ENCODE data around the gene ABCA13.

The ABCA13 gene

DNA sequence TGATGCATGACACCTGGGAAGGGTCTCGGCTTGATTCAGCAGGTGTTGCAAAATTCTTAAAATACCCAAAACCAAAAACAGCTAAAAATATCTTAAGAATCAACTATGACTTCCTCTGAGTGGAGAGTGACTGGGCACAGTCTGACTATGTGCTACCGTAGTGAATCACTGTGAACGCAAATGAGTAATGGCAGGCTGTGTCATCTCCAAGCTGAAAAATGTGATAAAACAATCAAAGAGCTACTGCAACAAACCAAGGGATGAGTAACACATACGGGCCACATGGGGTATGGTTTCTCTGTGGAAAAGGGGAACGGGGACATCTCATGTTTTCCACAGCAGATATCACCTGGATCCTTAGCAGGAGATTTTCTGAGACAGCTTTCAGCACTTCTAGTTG is 127.5 kb downstream of the ABCA13 start:
- DNase-seq (ENCODE audit: low read depth) = peak; percentile 78

DNA sequence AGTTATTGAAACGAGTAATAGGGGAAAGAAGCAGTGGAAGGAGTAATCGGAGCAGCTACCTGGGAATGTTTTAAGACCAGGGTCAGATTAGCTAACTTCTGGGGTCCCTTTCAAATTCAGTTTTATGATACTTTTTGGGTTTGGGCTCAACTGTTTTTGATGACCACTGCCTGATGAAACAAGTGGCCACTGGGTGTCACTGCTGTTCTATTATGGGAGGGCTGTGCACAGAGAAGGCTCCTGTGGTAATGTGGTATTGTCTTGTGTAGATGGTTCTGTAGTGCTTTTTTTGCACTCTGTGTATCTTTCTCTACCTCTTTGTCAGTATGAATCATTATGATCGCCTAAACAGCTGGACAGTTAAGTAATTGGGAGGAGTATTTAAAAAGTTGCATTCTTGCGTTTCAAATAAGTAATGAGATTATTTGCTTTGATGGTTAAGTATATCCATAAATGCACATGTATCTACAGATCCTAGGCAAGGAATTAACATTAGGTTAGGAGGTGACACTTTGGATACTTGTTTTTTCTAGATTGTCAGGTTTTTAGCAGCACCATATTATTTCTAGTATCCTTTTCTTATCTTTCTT is 128.4 kb downstream of the ABCA13 start:
- DNase-seq (ENCODE audit: low read depth) = peak; percentile 74

DNA sequence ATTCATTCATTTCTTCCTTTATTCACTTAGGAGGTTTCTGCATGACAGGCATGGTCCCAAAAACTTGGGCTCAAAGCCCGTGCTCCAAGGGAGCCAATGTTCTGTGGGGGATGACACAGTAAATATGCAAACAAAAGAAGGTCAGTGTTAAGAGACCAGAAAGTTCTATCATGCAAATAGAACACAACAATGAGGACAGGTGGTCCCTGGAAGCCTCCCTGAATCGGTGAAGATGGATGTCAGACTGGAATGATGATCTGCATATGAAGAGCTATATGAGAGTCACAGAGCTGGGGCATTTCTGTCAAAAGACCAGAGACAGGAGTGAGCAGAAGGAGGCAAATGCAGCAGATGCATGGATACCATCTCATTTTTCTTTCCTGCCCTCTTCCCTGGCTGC is 129.0 kb downstream of the ABCA13 start:
- no peak for DNase-seq (ENCODE audit: low read depth)

DNA sequence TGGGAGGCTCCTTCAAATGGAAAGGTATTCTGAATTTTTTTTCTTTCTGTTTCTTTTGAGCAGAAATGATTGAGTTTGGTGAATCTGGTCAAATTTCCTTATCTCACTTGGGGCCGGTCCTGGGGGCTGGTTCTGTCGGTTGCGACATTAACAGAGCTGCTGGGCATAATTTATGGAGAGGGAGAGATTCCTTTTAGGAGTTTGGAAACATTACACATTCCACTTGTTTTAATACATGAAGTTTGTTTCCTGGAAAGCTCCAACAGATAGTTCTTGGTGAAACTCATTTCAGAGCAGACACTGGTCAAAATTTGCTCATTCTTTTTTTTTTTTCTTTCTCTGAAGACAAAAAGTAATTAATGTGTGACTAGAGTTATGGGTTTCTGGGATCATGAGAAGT is 129.9 kb downstream of the ABCA13 start:
- peak; percentile 41 for DNase-seq (ENCODE audit: low read depth)

DNA sequence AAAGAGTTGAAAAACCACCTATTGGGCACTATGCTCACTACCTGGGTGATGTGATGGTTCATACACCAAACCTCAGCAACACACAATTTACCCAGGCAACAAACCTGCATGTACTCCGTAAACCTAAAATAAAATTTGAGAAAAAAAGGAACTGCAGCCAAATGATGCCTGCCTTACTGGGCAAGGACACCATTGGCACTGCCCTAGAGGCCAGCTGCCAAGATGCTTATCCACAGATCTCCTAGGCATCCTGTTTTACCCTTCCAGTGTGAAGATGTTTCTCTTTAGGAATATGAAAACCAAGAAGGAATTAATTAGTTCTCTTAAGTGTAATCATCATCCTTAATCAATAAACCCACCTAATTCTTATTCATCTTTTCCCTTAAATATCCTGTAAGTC is 133.4 kb downstream of the ABCA13 start:
- DNase-seq (ENCODE audit: low read depth) = no peak

DNA sequence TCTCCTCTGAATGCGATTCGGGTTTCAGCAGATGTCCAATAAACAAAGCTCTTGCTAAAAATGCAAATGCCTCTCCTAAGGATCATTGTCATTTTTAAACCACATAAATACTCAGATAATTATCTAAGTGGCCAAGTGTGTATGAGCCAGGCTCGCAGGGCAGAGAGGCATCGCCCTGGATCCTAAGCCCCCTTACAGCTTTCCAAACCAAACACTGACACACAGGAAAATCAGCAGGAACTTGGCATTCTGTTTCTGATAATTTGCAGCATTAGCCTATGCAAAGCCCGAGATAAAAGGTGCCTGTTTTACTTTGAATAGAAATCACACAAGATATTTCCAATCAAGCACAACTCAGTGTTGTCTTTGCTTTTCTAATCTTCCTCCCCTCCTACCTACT is 134.4 kb downstream of the ABCA13 start:
- DNase-seq (ENCODE audit: low read depth) = no peak

DNA sequence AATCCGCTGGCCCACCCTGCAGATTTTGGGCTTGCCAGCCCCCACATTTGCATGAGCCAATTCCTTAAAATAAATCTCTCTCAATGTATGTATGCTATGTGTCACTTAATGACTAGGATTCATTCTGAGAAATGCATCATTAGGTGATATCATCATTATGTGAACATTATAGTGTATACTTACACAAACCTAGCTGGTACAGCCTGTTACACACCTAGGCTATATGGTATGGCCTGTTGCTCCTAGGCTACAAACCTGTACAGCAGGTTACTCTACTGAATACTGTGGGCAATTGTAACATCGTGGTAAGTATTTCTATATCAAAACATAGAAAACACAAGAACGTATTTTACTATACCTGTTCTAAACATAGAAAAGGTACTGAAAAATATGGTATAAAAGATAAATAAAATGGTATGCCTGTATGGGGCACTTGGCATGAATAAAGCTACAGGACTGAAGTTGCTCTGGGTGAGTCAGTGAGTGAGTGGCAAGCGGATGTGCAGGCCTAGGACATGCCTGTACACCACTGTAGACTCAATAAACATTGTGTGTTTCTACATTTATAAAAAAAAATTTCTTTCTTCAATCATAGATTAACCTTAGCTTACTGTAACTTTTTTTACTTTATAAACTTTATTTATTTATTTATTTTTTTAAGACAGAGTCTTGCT is 135.9 kb downstream of the ABCA13 start:
- peak; percentile 15 for DNase-seq (ENCODE audit: low read depth)

DNA sequence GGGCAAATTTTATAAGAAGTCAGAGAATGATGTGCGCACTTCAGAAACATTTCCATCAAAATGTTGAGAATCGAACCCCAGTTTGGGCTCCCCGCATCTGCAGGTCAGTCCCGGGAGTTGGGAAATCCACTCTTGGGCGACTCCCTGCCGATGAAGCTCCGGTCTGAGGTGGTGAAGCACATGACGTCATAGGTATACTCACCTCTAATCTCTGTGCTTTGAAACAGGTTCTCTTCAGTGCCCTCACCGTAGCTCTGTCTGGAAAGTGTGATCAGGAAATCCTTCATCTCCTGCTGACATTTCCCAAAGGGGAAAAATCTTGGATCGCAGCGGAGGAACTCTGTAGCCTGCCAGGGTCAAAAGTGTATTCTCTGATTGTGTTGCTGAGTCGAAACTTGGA is 138.5 kb downstream of the ABCA13 start:
- no peak for DNase-seq (ENCODE audit: low read depth)

DNA sequence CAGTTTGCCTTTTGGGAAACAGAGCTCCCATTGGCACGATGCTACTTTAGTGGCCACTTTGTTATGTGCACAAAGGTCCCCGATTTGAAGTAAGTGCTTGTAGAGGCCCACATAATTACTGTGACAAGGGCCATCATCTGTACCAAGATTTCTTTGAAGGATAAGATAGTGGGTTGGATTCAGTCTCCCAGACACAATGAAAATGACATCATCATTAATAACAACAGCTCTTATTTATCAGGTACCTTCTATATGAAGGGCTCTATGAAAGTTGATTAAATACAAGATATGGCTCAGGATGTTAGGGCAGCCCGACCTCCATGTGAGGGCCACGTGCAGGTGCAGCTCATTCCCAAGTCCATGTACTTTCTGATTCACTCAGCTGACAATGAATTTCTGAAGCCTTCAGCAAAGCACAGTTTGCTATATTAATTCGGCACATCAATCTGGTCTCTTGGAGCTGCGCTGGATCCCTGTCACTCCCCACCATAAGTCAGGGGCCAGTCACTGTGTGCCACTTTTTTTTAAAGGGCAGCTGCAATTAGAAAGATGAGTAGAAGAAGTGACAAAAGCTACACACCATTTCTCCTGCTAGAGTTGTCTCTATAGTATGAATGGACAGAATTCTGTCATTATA is 140.3 kb downstream of the ABCA13 start:
- no peak for DNase-seq (ENCODE audit: low read depth)

DNA sequence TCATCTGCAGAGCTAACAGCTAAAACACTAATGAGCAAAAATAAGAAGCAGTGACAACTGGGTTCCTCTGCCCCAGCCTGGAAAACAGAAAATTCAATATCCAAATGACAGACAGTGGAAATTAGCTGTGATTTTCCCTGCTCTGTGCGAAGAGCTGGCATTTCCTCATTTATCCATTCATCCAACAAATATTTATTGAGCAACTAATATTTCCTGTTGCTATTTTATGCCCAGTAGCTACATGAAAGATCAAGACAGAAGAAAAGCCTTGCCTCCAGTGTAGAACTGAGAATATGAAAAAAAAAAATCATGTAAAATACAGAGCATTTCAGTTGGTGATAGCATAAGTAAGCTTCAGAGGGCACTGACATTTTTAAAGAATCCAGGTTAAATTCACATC is 140.9 kb downstream of the ABCA13 start:
- DNase-seq (ENCODE audit: low read depth) = peak; percentile 37

DNA sequence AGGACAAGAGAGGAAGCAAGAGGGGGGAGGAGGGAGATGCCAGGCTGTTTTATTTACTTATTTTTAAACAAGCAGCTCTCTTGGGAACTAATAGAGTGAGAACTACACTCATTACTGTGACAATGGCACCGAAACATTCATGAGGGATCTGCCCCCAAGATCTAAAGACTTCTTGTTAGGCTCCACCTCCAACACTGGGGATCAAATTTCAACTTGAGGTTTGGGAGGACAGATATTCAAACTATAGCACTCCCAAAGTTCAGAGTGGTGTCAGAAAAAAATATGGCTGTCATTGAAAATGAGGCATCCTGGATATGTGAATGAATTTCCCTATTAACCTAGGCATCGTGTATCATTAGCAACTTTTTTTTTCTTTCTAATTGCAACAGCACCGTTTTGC is 145.5 kb downstream of the ABCA13 start:
- DNase-seq (ENCODE audit: low read depth) = peak; percentile 4

DNA sequence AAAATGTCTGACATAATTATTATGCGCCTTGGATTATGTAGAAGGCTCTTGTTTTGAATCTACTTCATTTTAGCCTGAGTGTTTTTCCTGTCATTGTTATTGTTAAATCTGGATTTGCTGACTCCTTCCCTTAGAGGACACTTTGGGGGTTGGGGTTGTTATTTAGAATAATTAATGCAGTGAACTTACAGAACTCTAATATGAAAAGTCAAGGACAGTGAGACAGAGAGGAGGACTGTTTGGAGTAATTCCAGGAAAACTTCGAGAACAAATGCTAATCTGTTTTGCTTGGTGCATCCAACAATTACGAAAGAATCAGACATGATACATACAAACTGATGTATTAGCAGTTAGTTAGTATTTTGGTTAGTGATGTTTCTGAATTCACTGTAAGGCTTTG is 146.1 kb downstream of the ABCA13 start:
- no peak for DNase-seq (ENCODE audit: low read depth)

DNA sequence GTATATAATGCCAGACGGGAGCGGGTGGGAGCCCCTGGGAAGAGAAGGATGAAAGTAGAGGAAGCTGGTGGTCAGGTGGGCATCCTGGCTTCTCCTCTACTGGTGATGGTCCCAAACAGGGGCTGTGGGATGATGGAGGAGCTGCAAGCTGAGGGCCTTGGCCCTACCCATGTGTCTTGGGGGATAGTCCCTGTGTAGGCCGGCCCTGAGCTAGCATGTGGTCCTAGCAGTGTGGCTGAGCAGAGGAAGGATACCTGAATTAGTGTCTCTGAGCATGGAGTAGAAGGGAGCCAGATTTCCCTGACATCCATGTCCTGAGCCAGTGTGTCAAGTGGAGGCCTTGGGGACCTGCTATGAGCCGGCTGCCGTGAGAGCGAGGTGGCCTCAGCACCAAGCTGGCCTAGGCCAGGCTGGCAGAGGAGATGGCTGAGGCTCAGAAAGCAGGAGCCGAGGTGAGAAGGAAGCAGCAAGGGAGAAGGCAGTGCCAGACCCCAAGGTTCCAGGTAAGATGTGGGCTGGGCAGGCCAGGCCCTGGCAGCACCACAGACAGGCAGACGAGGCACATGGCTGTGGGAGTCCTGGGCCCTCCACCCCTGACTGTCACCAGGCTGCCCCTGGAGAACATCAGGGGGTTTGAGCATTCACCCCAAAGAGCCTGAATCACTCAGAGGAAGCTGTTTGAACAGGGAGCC is 150.2 kb downstream of the ABCA13 start:
- DNase-seq (ENCODE audit: low read depth) = no peak

DNA sequence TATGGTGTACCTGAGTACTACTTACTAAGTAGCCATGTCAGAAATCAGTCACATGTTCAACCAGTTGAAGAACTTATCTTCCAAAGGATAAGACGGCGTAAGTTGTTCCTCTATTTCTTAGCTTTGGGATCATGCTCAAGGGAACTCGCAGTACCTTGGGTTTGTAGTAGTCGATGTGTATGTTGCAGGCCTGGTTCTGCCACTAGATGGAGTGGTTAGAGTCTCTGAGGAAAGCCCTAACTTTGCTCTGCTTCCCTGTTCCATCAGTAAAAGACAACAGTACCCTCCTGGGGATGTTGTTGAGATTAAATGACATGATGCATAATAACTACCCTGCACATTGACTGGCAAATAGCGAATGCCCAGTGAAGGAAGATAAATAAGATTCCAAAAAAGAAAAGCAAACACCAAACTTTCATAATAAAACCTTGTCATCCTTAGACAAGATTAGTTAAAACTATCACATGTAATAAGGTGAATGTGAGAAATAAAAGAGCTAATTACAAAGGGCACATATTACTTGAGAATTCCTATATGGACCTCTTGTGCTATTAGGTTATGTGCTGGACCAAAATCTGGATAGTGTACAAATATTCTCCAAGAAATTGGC is 165.9 kb downstream of the ABCA13 start:
- peak; percentile 10 for DNase-seq (ENCODE audit: low read depth)

DNA sequence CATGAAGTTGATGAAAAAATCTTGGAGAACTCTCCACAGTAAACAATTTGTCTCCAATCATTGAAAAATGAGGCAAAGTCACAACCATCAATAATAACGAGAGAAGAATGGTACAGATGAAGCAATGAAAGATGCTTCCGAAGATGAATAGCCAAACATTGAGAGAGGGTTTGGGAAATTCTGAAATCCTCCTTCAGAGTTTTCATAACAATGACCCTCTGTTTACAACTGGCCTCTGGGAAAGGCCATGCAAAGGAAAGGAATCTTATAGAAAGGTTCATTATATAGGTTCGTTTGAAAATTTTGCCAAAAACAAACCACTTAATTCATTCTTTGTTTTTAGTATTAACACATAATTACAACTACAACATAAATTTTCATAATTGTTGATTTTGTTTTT is 166.5 kb downstream of the ABCA13 start:
- DNase-seq (ENCODE audit: low read depth) = no peak

DNA sequence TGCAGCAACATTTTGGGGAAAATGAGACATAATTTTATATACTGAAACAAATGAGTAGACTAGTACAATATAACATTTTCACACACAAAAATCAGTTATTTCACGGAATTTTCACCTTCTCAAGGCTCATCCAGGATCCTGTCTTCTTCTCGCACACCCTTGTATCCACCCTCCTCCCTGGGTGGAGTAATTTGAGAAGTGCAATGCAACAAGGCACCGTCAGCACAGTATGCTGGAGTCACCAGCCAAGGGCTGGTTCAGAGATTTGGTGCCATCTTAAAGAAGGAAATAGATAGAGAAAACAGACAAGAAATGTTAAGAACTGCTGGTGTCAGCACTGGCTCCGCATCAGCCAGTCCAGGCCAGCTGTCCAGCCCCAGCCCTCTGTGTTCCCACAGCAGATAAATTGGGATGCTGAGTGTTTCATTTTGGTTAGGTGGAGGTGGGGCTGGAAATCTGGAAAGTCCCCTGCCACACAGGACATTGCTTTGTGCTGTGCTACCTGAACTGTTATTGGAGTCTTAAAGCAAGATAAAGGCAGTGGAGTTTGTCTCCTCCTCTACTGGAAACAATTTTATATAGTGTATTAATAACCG is 176.1 kb downstream of the ABCA13 start:
- DNase-seq (ENCODE audit: low read depth) = no peak

DNA sequence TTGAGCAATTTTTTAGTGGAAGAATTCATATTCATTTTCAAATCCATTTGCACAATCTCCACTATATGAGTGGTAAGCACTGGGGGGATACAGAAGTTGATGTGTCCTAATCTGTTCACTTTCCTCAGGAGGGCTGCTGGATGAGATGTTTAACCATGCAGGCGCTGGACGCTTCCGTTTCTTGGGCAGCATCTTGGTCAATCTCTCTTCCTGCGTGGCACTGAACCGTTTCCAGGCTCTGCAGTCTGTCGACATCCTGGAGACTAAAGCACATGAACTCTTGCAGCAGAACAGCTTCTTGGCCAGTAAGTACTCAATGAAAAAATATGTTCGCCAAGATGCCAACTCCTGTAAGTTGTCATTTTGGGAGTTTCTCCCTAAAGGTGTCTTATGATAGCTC is 179.3 kb downstream of the ABCA13 start:
- DNase-seq (ENCODE audit: low read depth) = no peak

DNA sequence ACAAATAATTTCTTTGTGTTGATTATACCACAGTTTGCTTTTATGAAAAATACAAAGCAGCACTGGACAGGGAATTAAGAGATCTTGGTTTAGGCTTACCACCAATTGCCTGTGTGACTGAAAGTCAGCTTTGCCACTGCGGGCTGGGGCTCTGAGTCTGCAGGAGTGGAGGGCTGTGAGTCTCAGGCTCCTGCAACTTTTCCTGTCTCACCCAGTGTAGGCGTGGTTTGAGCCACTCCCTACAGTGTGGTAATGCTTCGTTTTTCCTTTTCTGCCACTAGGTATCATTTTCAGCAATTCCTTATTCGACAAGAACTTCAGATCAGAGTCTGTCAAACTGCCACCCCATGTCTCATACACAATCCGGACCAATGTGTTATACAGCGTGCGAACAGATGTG is 180.6 kb downstream of the ABCA13 start:
- no peak for DNase-seq (ENCODE audit: low read depth)

DNA sequence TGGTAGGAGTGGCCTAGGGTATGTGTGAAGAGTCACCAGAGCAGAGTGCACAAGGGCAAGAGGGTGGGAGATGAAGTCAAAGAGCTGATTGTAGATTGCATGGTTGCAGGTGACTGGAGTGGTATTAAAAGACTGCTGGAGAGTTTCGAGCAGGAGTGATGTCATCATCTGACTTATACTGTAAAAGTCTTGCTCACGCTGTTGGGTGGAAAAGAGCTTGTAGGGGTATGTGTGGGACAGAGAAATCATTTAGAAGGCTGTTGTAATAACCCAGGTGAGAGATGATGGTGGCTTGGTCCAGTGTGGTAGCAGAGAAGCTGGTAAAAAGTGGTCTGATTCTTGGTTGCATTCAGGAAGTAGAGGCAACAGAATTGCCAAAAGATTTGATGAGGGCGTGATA is 184.1 kb downstream of the ABCA13 start:
- no peak for DNase-seq (ENCODE audit: low read depth)

DNA sequence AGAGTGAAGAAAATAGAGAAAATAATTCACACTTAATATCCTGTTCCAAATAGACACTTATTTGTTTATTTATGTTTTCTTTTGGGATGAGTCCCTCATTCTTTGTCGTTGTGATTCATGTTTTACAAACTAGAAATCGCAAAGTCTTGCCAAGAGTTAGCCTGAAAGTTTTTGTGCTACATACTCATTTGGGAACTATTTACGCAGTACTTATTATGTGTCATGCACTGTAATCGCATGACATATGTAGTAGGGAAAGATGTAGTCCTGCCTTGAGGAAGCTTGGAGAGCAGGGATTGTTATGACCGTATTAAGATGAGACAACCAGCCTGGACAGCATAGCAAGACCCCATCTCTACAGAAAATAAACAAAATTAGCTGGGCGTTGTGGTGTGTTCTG is 189.3 kb downstream of the ABCA13 start:
- peak; percentile 20 for DNase-seq (ENCODE audit: low read depth)

DNA sequence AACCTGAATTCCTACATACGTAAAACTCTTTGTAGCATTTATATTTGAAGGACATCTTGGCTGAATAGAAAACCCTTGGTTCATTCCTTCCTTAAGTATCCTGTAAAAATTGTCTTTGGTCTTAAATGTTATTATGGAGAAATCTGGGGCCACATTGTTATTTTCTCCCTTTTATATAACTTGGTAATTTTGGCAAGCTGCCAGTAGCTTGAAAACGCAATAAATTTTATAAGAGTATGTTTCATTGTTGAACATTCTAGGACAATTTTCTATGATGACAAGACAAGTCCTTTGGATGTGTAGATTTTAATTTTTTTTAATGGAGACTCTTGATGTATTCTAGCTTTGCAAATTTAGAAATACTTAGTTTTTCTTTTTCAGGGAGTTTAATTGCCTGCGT is 191.9 kb downstream of the ABCA13 start:
- no peak for DNase-seq (ENCODE audit: low read depth)

DNA sequence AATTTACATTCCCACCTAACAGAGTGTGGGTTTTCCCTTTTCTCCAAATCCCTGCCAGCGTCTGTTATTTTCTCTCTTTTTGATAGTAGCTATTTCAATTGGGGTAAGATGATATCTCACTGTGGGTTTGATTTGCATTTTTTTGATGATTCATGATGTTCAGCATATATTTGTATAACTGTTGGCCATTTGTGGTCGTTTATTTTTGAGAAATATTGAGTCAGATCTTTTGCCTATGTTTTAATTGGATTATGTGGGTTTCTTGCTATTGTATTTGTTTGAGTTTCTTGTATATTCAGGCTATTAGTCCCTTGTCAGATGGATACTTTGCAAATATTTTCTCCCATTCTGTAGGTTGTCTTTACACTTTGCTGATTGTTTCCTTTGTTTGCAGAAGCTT is 193.8 kb downstream of the ABCA13 start:
- peak; percentile 2 for DNase-seq (ENCODE audit: low read depth)
